K562 (cell line): ENCODE data around the gene NPAS1. TPM values are rescaled to one million over a fixed set of nuclear protein-coding genes. Genes with fewer than 3 reads are reported as not detected.

ENCODE experiments used
- ATAC-seq: fragments of 200-7000 bp; cut with Tn5 transposase; 3 replicates; pipeline ENCODE4 v1.9.1; 2020; ENCODE audit warnings: moderate library complexity
- BruUV-seq: library from RNA; stranded (reverse); fragments of 400-500 nt; replicated peaks from 2 replicates; lab custom pipeline; 2021; lab: Mats Ljungman, UMichigan
- CTCF ChIA-PET: fragments of 300-600 bp; formaldehyde crosslinking; extraction: SDS; loops from one replicate; lab custom pipeline; 2021; ENCODE audit warnings: low intra/inter-chr PET ratio; lab: Yijun Ruan, JAX
- POLR2A ChIA-PET: fragments of 300-600, 350-650 bp; sonication (Branson Sonifier 250); formaldehyde crosslinking; extraction: SDS; loops from one replicate; lab custom pipeline; 2021; ENCODE audit warnings: antibody characterized with exemption, inconsistent platforms; lab: Yijun Ruan, JAX
- DNase-seq, 4 experiments: peaks; one replicate each; pipeline versions ENCODE4 v3.0.0 to v3.0.0-alpha.2; 2011 to 2018; ENCODE audit warnings: low spot score in 3 of 4, mixed read lengths in 3 of 4; ENCODE audit errors: extremely low read depth in 1 of 4
- FAIRE-seq: peaks from 2 replicates; lab custom pipeline; 2011; peaks lifted over from hg19 to GRCh38; lab: Jason Lieb, UNC
- H2AFZ ChIP-seq: 2 replicates; pipeline ENCODE4 v1.6.0; 2011; ENCODE audit warnings: low read depth, low read length, control low read depth, inconsistent platforms
- H3K27ac ChIP-seq: fragments of 200-600 bp; 3 replicates; pipeline ENCODE4 v1.8.0; 2011; ENCODE audit warnings: low read depth, mild to moderate bottlenecking, control low read depth, inconsistent platforms, low read length, moderate library complexity, mixed read lengths; ENCODE audit errors: extremely low read depth
- H3K27me3 ChIP-seq, 2 experiments: fragments of 300-600 bp in 1 of 2; 2 replicates in 1 of 2; 3 replicates in 1 of 2; pipeline versions ENCODE4 v1.6.0 to v1.8.0; 2011; ENCODE audit warnings: inconsistent platforms in 2 of 2, low read length in 2 of 2, mild to moderate bottlenecking in 1 of 2, mixed read lengths in 1 of 2, moderate library complexity in 1 of 2; ENCODE audit not compliant: control insufficient read depth in 2 of 2, insufficient read depth in 2 of 2
- H3K36me3 ChIP-seq: fragments of 300-600 bp; 3 replicates; pipeline ENCODE4 v1.8.0; 2011; ENCODE audit warnings: mild to moderate bottlenecking, low read length, inconsistent platforms; ENCODE audit not compliant: control insufficient read depth, insufficient read depth
- H3K4me1 ChIP-seq, 2 experiments: fragments of 200-600 bp in 1 of 2; replicated peaks in 1 of 2; 2 replicates in 1 of 2; 3 replicates in 1 of 2; pipeline versions ENCODE4 v1.5.1 to v1.8.0; 2011; ENCODE audit warnings: inconsistent platforms in 2 of 2, low read length in 2 of 2, mild to moderate bottlenecking in 1 of 2, mixed read lengths in 1 of 2, moderate library complexity in 1 of 2; ENCODE audit not compliant: control insufficient read depth in 2 of 2, insufficient read depth in 2 of 2
- H3K4me2 ChIP-seq: 2 replicates; pipeline ENCODE4 v1.6.1; 2011; ENCODE audit warnings: low read length, control low read depth, inconsistent platforms, mixed read lengths; ENCODE audit not compliant: insufficient read depth
- H3K4me3 ChIP-seq: fragments of 200-600 bp; sonication (generic), shearing (Covaris generic); 2 replicates; pipeline ENCODE4 v1.5.1; 2016; ENCODE audit warnings: control low read depth, inconsistent platforms
- H3K79me2 ChIP-seq: fragments of 200-600 bp; 3 replicates; pipeline ENCODE4 v1.8.0; 2011; ENCODE audit warnings: low read length, inconsistent platforms; ENCODE audit not compliant: control insufficient read depth, insufficient read depth
- H3K9ac ChIP-seq, 2 experiments: 2 replicates each; pipeline versions ENCODE4 v1.6.0 to v1.6.1; 2011; ENCODE audit warnings: low read depth in 2 of 2, low read length in 2 of 2, control low read depth in 1 of 2, inconsistent platforms in 1 of 2, mild to moderate bottlenecking in 1 of 2, mixed read lengths in 1 of 2; ENCODE audit not compliant: insufficient read depth in 1 of 2
- H3K9me1 ChIP-seq: one replicate; pipeline ENCODE4 v1.6.0; 2011; ENCODE audit warnings: inconsistent platforms, mild to moderate bottlenecking, low read length, moderate library complexity; ENCODE audit not compliant: control insufficient read depth, insufficient read depth
- H3K9me3 ChIP-seq: replicated peaks from 2 replicates; pipeline ENCODE4 v1.5.1; 2011; ENCODE audit warnings: low read depth, low read length, inconsistent platforms; ENCODE audit not compliant: control insufficient read depth, insufficient read depth
- H4K20me1 ChIP-seq: replicated peaks from 2 replicates; pipeline ENCODE4 v1.6.1; 2011; ENCODE audit warnings: low read length, inconsistent platforms, mixed read lengths; ENCODE audit not compliant: control insufficient read depth, insufficient read depth
- POLR2G ChIP-seq: fragments of 200-400 bp; formaldehyde crosslinking; IDR thresholded peaks from 2 replicates; pipeline ENCODE4 v1.6.1; 2017; ENCODE audit warnings: low read depth, mild to moderate bottlenecking, antibody characterized with exemption, low read length, moderate library complexity
- ZFP91 ChIP-seq: sonication (generic); formaldehyde crosslinking; IDR thresholded peaks from 2 replicates; pipeline ENCODE4 v1.8.0; 2022; ENCODE audit warnings: mild to moderate bottlenecking, missing genetic modification reagents
- ZNF143 ChIP-seq: sonication (generic); formaldehyde crosslinking; IDR thresholded peaks from 2 replicates; pipeline ENCODE4 v1.9.0; 2022; ENCODE audit warnings: mild to moderate bottlenecking, missing genetic modification reagents
- WGBS: fragments of 100-300 bp; shearing (Covaris generic); methylation state at CpG from one replicate; pipeline ENCODE4 v1.1.6; 2016; ENCODE audit warnings: low coverage, mixed read lengths; ENCODE audit not compliant: insufficient coverage; ENCODE audit errors: missing lambda C conversion rate; 5-methylcytosine and 5-hydroxymethylcytosine counted together
- in situ Hi-C: fragments of 300-500 bp; cut with MboI; formaldehyde crosslinking; loops from 4 replicates; pipeline ENCODE4 v1.15.0; 2018; ENCODE audit warnings: inconsistent platforms, mixed read lengths
- intact Hi-C: fragments of 100-400 bp; cut with micrococcal nuclease; formaldehyde crosslinking; loops from 2 replicates; pipeline ENCODE4 v1.14.2; 2022
- polyA plus RNA-seq, 8 experiments: library from polyadenylated mRNA; depleted of rRNA in 4 of 8; stranded (reverse) in 5 of 8; unstranded in 3 of 8; fragments of >200 nt; fragmentation: Nextera tagmentation in 2 of 8; fragmentation: Illumina TruSeq in 1 of 8; extraction: Ambion mirVana in 2 of 8; extraction: Trizol in 1 of 8; gene quantifications; 2 replicates each; pipeline versions ENCODE4 v1.2.1 to v1.2.3, GENCODE V29; 2011 to 2014; ENCODE audit warnings: inconsistent platforms in 1 of 8, missing spikeins in 1 of 8
- total RNA-seq, 7 experiments: library from RNA; depleted of rRNA in 6 of 7; stranded (reverse); fragments of >200 nt in 6 of 7; fragmentation: Illumina TruSeq in 2 of 7; extraction: Trizol in 2 of 7; gene quantifications; 2 replicates each; pipeline versions ENCODE4 v1.2.1 to v1.2.3, GENCODE V29; 2011 to 2021; ENCODE audit warnings: low replicate concordance in 1 of 7

NPAS1 gene
- total and polyA plus RNA-seq, 9 of the 15 experiments (the other 6 are each of a cell fraction or from before 2014, with no cell fraction given) = 0.58 to 5.3 (median 2.0) TPM; not detected in 2

- Histone ChIP-seq H3K9me1 (no peaks in the 10 kb centered on the region), H3K4me1 (peaks cover 0 to 23% of the 10 kb centered on the region in 2 experiments; a peak in 1 of 5 replicates), H4K20me1 (0 out of 2 replicates have a peak, but pooled peaks cover under 1% of the 10 kb centered on the region), H3K36me3 (peaks cover 90% of the 10 kb centered on the region; the same call in 2 of the 3 replicates), H3K9me3 (no peaks in the 10 kb centered on the region), H3K27me3 (no peaks in the 10 kb centered on the region), H3K27ac (no peak overlapping the region), H3K79me2 (no peaks in the 10 kb centered on the region), H2AFZ (no peak overlapping the region), H3K4me3 (no peak overlapping the region), H3K4me2 (no peak overlapping the region), H3K9ac (peak overlapping the region in 1 of 2 experiments; percentile 62; a peak in 1 of 4 replicates)
- FAIRE-seq = no peak
- ATAC-seq = no peak
- BruUV-seq = no TSS peak
- intact Hi-C loops = loop anchor here (10.0 kb wide), 1 partner anchor 54 kb away; the partner anchor contains the start of gene NPAS1
- WGBS = 98% methylated on average over 15 of the region's 18 CpGs
- ChIA-PET CTCF (no interaction called here), POLR2A (interaction anchor here (0.7 to 1.6 kb wide), 3 partner anchors 11 to 1793 kb away, joined by 3 to 12 read pairs (median 4); no protein-coding TSS in a partner anchor)
- no peak for DNase-seq
- TF ChIP-seq POLR2G (0 out of 2 replicates have a peak, but pooled peaks have one; percentile 31), ZFP91 (no peak), ZNF143 (CRISPR knock-in tag) (no peak)
- in situ Hi-C loops = no loop called here
Measured at GRCh38 chr19:47068876-47069406, 49.3 kb downstream of the NPAS1 start.
